Pulmonary artery endothelial cell (primary cell): ENCODE data around the gene DOCK1. TPM values are rescaled to one million over a fixed set of nuclear protein-coding genes. Genes with fewer than 3 reads are reported as not detected.

Experiments
- DNase-seq: peaks from one replicate; pipeline ENCODE4 v3.0.0-alpha.2; 2011; ENCODE audit warnings: low read depth, low spot score
- total RNA-seq: library from RNA; depleted of rRNA; stranded (reverse); fragments of >200 nt; gene quantifications from 2 replicates; pipeline ENCODE4 v1.2.3, GENCODE V29; 2014

The DOCK1 gene
- total RNA-seq, 1 donor from 2014 or later = 74.0 TPM

DNA sequence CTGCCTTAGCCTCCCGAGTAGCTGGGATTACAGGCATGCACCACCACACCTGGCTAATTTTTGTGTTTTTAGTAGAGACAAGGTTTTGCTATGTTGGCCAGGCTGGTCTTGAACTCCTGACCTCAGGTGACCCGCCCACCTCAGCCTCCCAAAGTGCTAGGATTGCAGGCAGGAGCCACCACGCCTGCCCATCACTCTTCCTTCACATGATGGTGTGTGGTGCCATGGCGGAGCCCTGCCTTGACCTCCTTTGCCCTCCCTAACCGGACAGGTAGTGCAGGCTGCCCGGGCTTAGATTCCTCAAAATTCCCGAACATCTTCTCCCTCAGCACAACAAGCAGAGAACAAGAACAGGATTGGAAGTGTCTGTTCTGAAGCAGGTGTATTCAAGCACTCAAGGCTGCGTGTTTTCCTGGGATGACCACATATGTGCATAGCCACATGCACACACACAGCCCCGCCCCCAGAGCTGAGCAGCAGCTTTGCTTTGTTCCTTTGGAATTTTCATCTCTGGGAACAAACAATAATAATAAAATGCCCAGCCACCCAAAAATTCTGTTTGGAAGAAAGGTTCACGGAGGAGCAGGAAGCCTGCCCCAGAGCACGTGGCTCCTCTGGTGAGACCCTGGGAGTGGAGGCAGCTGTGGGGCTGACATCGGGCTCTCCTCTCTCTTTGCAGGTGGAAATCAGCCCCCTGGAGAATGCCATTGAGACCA is 512.6 kb downstream of the DOCK1 start:
- DNase-seq = no peak

DNA sequence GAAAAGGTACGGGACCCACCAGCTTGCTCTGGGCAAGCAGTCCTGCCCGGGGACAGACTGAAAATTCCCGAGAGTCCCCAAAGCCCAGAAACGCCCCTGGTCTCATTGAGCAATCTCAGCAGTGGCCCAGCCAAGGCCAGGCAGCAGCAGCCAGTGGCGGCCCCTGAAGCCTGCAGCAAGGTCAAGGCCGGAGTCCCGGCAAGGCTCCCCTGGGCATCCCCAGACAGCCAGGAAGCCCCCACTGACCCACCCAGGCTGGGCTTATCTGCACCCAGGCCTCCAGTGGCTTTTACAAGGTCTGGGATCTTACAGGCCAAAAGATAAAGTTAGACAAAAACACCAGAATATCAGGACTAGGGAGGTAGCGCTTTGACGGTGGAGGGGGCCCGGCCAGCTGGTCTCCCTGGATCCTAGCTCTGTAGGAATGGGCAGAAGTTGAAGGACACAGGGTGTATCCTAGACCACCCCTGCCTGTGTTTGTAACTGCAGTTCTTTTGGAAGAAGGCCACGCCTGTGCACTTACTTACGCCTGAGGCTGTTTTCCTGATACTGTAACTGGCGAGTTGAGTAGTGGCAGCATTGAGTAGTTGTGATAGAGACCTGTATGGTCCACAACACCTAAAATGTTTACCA is 513.4 kb downstream of the DOCK1 start:
- DNase-seq = no peak

- DNase-seq = no peak
Measured at GRCh38 chr10:127420138-127420684, 515.0 kb downstream of the DOCK1 start.

GRCh38 chr10:127423218-127423915 is 518.1 kb downstream of the DOCK1 start:
- DNase-seq = no peak

DNA sequence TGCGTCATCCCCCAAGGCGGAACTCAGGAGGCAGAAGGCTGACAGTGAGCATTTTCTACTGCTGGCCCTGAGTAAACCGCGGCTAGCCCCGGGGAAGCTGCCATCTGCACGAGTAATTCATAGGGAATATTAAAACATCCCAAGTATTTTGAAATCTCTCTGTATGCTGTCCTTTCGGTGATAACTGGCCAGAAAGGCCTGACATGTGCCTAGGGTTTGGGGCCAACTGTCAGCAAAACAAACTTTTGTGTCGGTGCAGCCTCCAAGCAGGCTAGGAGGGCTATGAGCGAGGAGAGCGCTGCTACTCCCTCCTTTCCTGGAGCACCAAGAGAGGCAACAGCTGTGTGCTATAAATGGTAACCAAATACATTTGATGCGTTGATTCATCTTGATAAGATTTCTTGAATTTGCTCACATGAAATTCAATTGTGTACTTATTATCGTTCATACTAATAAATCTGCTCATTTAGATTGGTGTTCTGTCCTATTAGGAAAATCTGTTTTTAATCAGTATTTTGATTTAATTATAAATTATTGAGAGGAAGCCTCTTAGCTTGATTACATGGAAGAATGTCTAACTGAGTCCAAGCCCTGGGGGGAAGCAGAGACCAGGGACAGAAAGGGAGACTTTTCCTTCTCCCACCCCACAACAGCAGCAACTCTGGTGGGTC is 519.5 kb downstream of the DOCK1 start:
- no peak for DNase-seq

DNA sequence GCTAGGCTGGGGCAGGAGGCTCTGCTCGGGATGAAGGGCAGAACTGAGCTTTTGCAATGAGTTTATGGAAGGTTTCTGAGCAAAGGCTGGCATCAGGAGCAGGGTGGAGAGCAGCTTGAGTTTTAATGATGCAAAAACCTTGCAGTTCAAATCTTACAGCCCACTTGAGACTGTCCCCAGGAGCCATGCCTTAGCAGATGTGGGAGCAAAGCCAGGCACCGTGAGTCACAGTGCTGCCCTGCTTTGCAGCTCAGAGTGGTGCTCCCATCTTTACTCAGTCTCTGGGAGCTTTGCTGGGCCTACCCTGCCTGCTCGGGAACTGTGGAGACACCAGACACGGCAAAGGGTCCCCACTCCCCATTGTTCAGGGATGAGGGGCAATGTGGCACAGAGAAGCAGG is 521.5 kb downstream of the DOCK1 start:
- no peak for DNase-seq

GRCh38 chr10:127427926-127428325 is 522.7 kb downstream of the DOCK1 start:
- DNase-seq = no peak

GRCh38 chr10:127428385-127428980 is 523.3 kb downstream of the DOCK1 start:
- DNase-seq = no peak

- no peak for DNase-seq
Measured at GRCh38 chr10:127429601-127430312, 524.5 kb downstream of the DOCK1 start.

GRCh38 chr10:127431525-127431924 is 526.3 kb downstream of the DOCK1 start:
- no peak for DNase-seq

DNA sequence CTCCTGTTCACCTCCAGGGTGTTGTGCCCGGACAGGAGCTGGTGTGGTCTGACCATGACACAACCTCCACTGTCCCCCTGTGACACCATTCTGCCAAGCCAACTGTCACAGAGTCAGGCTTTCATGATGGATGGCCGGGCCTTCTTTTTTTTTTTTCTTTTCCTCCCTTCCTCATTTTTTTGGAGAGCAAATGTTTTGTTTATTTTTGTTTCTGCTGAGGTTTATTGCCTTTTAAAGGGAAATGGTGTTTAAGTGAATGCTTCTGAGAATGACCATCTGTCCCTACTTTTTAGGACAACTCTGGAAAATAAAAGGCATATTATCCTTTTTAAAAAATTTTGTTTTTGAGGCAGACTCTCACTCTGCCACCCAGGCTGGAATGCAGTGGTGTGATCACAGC is 528.8 kb downstream of the DOCK1 start:
- no peak for DNase-seq

DNA sequence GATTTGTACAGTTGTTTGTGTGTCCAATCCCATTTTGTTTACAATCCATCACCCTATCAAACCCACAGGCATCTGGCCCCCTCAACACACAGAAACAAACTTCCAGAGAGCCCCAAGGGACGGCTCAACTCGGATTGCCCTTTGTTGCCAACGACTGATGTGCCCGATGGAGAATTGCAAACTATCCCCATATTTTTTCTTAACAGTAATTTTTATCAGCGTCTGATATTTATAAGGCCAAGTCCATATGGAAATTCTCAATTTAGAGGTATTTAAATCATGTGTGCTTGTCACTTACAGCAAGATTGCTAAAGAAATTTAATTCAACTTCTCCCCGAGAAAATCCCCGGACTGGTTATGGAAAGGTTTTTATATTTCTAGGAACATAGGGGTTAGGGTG is 530.0 kb downstream of the DOCK1 start:
- no peak for DNase-seq

DNA sequence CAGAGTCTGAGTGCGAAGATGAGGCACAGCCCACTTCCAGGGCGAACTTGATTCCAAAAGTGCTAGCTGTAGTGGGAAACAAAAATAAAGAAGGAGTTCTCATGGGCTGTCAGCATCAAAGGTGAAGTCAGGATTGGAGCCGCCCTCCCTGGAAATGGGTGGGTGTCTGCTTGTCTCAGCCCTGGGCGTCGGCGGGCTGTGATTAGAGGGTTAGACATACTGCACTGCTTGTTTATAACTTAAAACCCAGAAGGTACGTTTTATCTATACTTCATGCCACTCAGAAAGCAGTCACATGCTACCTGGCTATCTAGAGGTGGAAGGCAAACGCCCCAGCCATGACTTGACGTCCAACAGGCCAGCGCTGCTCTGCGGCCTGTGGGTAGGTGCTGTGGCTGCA is 535.1 kb downstream of the DOCK1 start:
- DNase-seq = no peak

DNA sequence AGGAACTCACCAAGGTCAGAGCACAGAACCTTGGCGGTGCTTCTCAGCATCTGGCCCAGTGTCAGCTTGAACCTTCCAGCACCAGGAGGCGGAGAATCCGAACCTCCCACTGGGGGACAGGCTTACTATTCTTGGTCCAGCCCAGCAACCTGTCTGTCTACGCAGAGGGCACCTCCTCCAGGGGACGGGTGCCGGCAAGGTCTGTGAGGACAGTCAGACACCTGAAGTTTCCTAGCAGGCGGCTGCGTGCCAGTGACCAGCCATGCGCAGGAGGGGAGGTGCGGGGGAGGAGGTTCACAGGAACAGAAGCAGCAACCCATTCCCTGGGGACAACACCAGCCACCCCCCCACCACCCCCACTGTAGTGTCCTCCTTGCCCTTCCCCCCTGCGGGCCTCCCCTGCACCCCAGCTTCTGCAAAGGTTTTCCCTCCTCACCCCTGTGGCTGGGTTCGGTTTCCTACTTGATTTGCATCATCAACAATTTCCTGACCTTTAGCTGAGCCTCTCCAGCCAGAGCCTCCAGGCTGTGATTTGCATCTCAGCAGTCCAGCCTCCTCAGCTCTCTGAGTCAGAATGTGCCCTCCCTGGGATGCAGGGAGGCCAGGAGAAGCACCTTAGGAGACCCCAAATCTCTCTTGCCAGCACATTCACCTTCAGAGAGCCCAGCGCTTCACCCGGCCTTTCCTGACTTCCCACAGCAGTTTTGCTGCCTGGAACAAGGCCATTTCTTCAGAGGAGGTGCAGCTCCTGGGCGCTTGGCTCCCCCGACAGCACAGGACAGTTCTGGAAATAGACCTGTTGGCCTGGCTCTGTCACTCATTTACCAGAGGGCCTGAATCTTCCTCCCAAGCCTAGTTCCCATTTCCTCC is 536.4 kb downstream of the DOCK1 start:
- no peak for DNase-seq

GRCh38 chr10:127442220-127442525 is 536.9 kb downstream of the DOCK1 start:
- no peak for DNase-seq

GRCh38 chr10:127444155-127444554 is 538.9 kb downstream of the DOCK1 start:
- DNase-seq = no peak

DNA sequence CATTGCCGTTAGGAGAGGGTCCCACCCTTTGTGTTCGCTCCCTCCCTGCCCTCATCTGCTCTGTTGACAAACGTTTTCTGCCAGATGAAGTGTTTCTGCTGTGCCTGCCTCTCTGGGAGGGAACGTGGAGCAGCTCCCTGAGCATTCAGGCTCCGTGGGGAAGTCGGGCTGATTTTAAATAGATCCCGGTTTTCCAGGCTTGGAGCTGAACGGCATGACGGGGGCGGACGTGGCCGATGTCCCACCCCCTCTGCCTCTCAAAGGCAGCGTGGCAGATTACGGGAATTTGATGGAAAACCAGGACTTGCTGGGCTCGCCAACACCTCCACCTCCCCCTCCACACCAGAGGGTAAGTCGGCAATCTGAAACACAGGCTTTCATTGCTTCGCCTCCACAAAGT is 542.0 kb downstream of the DOCK1 start:
- DNase-seq = no peak

GRCh38 chr10:127449490-127449889 is 544.3 kb downstream of the DOCK1 start:
- DNase-seq = no peak

DNA sequence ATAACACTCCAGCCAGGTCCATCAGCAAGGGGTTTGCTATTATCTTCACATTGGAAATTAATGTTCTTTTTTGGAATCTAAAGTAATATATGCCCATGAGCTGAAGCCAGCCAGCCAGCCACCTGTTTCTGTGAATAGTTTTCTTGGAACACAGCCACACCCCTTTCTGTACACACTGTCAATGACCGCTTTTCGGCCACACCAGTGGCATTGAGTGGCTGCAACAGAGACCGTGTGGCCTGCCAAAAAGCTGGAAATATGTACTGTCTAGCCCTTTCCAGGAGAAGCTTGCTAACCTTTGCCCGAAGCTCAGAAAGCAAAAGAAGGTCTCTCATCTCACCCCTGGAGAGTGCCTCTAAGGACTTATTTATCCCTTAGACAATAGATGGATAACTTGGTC is 545.4 kb downstream of the DOCK1 start:
- DNase-seq = no peak

GRCh38 chr10:127451628-127452027 is 546.4 kb downstream of the DOCK1 start:
- DNase-seq = no peak
